ENCODE measurements around the gene SYNE2.

The SYNE2 gene

DNA sequence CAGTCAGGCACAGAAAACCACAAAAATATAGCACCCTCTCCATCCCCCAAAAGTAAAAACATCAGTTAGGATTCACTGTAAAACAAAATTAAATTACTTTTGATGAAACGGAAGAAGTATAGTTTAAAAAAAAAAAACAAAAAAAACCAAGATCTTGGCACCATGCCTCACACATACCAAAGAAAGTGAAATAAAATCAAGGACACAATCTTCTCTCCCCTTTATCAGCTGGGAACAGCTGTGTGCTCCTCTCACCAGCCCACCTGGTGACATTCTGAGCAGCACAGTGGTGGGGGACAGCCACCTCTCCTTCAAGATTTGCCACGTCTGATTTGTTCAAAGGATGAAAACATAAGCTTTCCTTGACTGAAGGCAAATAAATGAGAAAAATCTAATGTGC is 385.8 kb downstream of the SYNE2 start:
- no peak overlapping the region for H3K27ac ChIP-seq
- no peak overlapping the region for H3K4me3 ChIP-seq
- TF ChIP-seq CTCF (IDR thresholded peaks at IDR 0.05) = no peak
- no peak for DNase-seq (ENCODE audit: low spot score)

- H3K4me3 ChIP-seq = no peak overlapping the region
- no peak for TF ChIP-seq CTCF (IDR thresholded peaks at IDR 0.05)
- DNase-seq (ENCODE audit: low spot score) = no peak
- no peak overlapping the region for H3K27ac ChIP-seq
Observed at GRCh38 chr14:64244279-64244678, 391.5 kb downstream of the SYNE2 start.

- no peak overlapping the region for H3K27ac ChIP-seq
- H3K4me3 ChIP-seq = no peak overlapping the region
- no peak for TF ChIP-seq CTCF (IDR thresholded peaks at IDR 0.05)
- no peak for DNase-seq (ENCODE audit: low spot score)
Observed at GRCh38 chr14:64245491-64245890, 392.7 kb downstream of the SYNE2 start.

GRCh38 chr14:64246688-64247087 is 393.9 kb downstream of the SYNE2 start:
- Histone ChIP-seq H3K27ac (no peak overlapping the region), H3K4me3 (no peak overlapping the region)
- no peak for DNase-seq (ENCODE audit: low spot score)
- TF ChIP-seq CTCF (IDR thresholded peaks at IDR 0.05) = no peak

DNA sequence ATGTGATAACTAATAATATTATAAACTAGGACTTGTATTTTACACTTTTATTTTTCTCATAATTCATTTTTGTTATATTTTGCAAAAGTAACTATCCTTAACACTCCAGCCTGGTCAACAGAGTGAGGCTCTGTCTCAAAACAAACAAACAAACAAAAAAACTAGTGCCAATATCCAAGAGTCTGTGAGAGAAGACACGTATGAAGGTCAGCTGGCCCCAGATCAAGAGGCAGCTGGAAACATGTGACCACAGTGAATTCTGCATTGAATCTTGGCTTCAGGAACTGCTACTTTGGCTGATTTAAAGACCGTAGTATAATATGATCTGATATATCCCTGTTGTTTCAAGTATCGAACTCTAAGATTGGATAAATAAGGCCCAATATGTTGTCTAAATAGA is 394.4 kb downstream of the SYNE2 start:
- no peak for DNase-seq (ENCODE audit: low spot score)
- no peak overlapping the region for H3K4me3 ChIP-seq
- no peak for TF ChIP-seq CTCF (IDR thresholded peaks at IDR 0.05)
- H3K27ac ChIP-seq = no peak overlapping the region

DNA sequence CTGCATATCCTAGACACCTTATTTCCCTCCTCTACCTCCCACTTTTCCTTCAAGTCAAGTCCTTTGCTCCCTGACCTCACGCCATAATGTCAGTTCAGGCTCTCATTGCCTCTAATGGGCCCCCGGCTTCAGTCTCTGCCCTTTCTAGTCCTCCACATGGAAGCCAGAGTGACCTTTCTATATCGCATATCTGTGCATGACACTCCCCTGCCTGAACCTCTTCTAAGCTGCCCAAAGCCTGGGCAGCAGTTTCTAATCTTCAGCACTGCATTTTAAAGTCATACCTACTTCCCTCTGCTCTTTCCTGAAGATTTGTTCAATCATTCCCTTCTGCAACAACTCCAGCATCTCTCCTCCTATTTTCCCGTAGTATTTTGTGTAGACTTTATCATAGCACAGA is 395.9 kb downstream of the SYNE2 start:
- Histone ChIP-seq H3K27ac (no peak overlapping the region), H3K4me3 (no peak overlapping the region)
- TF ChIP-seq CTCF (IDR thresholded peaks at IDR 0.05) = no peak
- DNase-seq (ENCODE audit: low spot score) = no peak

DNA sequence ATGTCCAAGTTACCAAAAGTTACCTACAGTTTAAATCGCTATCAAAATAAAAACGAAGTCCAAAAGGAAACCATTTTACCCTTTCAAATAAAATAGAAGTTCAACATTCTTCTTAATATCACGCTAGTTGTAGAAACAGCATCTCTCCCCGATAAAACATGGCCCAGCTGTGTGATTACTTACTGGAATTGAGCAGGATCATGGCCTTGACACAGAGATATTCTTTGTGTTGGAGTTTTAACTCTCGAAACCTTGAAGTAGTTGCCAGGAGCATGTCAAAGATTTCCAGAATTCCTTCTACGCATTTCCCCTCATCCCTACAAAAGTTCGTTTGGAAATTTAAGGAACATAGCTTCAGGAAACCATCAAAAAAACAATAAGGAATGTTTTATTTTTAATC is 396.6 kb downstream of the SYNE2 start:
- DNase-seq (ENCODE audit: low spot score) = no peak
- H3K27ac ChIP-seq = no peak overlapping the region

More for the DNA sequence above, 396.6 kb downstream of the SYNE2 start:
- no peak overlapping the region for H3K4me3 ChIP-seq
- TF ChIP-seq CTCF (IDR thresholded peaks at IDR 0.05) = no peak

Measured in coronary artery (tissue), 2 donors.